ENCODE results near the gene MTRR. TPM values are rescaled to one million over a fixed set of nuclear protein-coding genes. Genes with fewer than 3 reads are reported as not detected.
A peak's percentile ranks its signal among the peaks of the same experiment; 100 is the strongest.

Gene MTRR
- total and polyA plus RNA-seq, 12 donors, result 9.3 to 66.0 (median 38.2) TPM

- WGBS, 4 donors, result 0 to 10% (median 1%) methylated on average over 2 to 76 of the region's 76 CpGs
- H3K27ac ChIP-seq, result peak within 1 kb of the TSS in 2 of 5 donors; percentile 10 to 34
- intact Hi-C loops (cut with DNase I), result no loop called here
These were observed 18.3 kb upstream of the MTRR start, which contains the start of gene CFAP90 for GRCh38 chr5:7850395-7851239. Gene CFAP90, minus strand, starts transcription at chr5:7851133. Its CDS starts 112 bp downstream, at chr5:7851021.

GRCh38 chr5:7851240-7851592 lies 17.7 kb upstream of the MTRR start:
- Histone ChIP-seq H3K36me3 (replicated peaks in 1 of 2) (no peaks in the 10 kb centered on the region), H3K4me3 (peak overlapping the region in 1 of 4 donors; percentile 54), H3K4me1 (replicated peaks in 1 of 2) (peaks cover 0 to 12% of the 10 kb centered on the region in 2 donors), H3K27ac (peak overlapping the region in 1 of 5 donors; percentile 34), H3K27me3 (no peaks in the 10 kb centered on the region), H3K9me3 (replicated peaks in 1 of 3) (no peaks in the 10 kb centered on the region)
- WGBS, 4 donors, result 57 to 66% (median 62%) methylated on average over 16 of the region's 16 CpGs
- TF ChIP-seq CTCF (IDR thresholded peaks at IDR 0.05) (peak in 1 of 6 experiments; percentile 1), POLR2A (IDR thresholded peaks at IDR 0.05) (no peak)
- intact Hi-C loops (cut with DNase I), result no loop called here
- no peak for DNase-seq

More at GRCh38 chr5:7850395-7851239, 18.3 kb upstream of the MTRR start, which contains the start of gene CFAP90:
- TF ChIP-seq CTCF (IDR thresholded peaks at IDR 0.05), result peak in 4 of 6 experiments; percentile 8 to 43 (median 25)
- TF ChIP-seq POLR2A (IDR thresholded peaks at IDR 0.05), result no peak
- H3K36me3 ChIP-seq (replicated peaks in 1 of 2), result no peaks in the 10 kb centered on the region
- peak; percentile 30 to 75 (median 50) for DNase-seq
- no peaks in the 10 kb centered on the region for H3K9me3 ChIP-seq (replicated peaks in 1 of 3)
- peak within 1 kb of the TSS in 2 of 4 donors; percentile 34 to 54 for H3K4me3 ChIP-seq
- peaks cover 0 to 12% of the 10 kb centered on the region in 2 donors for H3K4me1 ChIP-seq (replicated peaks in 1 of 2)
- H3K27me3 ChIP-seq, result no peaks in the 10 kb centered on the region

DNA sequence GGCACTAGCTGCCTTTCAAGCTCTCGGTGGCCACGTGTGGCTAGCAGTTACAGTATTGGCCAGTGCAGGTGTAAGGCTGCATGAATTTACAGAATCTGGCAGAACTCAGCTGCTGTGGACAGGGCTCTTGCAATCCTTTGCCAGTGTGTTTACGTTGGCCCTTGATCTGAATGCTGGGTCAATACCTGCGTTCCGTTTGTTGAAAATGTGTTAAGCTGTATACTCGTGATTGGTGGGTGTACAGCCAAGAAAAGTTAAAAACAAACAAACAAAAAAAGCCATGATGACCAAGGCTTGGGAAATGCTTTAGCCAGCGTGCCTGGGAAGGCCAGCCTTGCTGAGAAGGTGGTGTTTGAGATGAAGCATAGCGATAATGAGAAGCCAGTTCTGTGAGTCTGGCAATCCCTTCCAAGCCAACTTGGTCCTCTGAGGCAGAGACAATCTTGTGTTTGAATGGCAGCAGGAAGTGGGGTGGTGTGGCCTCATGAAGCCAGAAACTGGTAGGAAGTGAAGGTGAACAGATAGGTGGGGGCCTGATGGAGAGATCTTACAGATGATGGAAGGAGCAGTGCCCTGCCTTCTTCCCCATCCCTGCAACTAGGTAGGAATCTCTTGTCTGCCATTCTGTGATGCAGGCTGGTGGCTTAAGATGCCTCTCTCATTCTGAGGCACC lies 17.2 kb upstream of the MTRR start:
- H3K9me3 ChIP-seq (replicated peaks in 1 of 3), result no peaks in the 10 kb centered on the region
- WGBS, 4 donors, result 85 to 93% (median 90%) methylated on average over 8 of the region's 8 CpGs
- intact Hi-C loops (cut with DNase I), result no loop called here
- H3K27ac ChIP-seq, result peak overlapping the region in 2 of 5 donors; percentile 10 to 30
- H3K4me1 ChIP-seq (replicated peaks in 1 of 2), result peaks cover 0 to 12% of the 10 kb centered on the region in 2 donors
- no peak overlapping the region for H3K4me3 ChIP-seq
- H3K27me3 ChIP-seq, result no peaks in the 10 kb centered on the region
- no peak for DNase-seq
- TF ChIP-seq CTCF (IDR thresholded peaks at IDR 0.05), result no peak
- TF ChIP-seq POLR2A (IDR thresholded peaks at IDR 0.05), result no peak
- H3K36me3 ChIP-seq (replicated peaks in 1 of 2), result no peaks in the 10 kb centered on the region

DNA sequence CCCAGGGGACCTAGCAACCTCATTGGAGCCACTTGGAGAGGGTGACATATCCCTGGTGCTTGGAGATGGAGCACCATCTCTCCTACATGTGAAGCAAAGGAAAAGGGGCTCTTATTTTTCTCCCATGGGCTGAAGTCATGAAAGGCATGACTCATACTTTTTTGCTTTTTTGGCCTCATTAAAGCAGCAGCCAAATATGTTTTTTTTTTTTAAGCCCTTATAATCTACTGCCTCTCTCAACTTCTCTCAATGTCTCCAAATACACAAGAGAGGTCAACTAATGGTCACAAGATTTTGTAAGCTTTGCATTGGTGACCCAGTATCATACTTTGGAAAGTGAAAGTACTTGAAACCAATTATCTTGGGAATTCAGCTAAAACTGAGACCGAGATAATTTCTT lies 16.4 kb upstream of the MTRR start:
- 74 to 96% (median 82%) methylated on average over 1 of the region's 1 CpG for WGBS, 4 donors
- Histone ChIP-seq H3K4me3 (no peak overlapping the region), H3K4me1 (replicated peaks in 1 of 2) (peaks cover 0 to 12% of the 10 kb centered on the region in 2 donors), H3K27me3 (no peaks in the 10 kb centered on the region), H3K27ac (peak overlapping the region in 2 of 5 donors; percentile 30 to 58), H3K36me3 (replicated peaks in 1 of 2) (no peaks in the 10 kb centered on the region), H3K9me3 (replicated peaks in 1 of 3) (no peaks in the 10 kb centered on the region)
- no peak for DNase-seq
- intact Hi-C loops (cut with DNase I), result no loop called here
- TF ChIP-seq CTCF (IDR thresholded peaks at IDR 0.05) (no peak), POLR2A (IDR thresholded peaks at IDR 0.05) (no peak)

Data from adrenal gland (tissue), 12 donors.